GM12878 (cell line): ENCODE measurements around the gene ARL4C. TPM values are rescaled to one million over a fixed set of nuclear protein-coding genes. Genes with fewer than 3 reads are reported as not detected.

Experiments
- ATAC-seq: fragments of 200-7000 bp; cut with Tn5 transposase; 3 replicates; pipeline ENCODE4 v1.9.1; 2020; ENCODE audit warnings: mild to moderate bottlenecking, moderate library complexity
- BruUV-seq: library from RNA; stranded (reverse); fragments of 400-500 nt; replicated peaks from 2 replicates; lab custom pipeline; 2021; lab: Mats Ljungman, UMichigan
- CTCF ChIA-PET: fragments of 300-600 bp; sonication (Branson Sonifier 250); formaldehyde crosslinking; extraction: SDS; loops from one replicate; lab custom pipeline; 2021; ENCODE audit warnings: inconsistent platforms; lab: Yijun Ruan, JAX
- POLR2A ChIA-PET: fragments of 350-600 bp; formaldehyde crosslinking; extraction: SDS; loops from one replicate; lab custom pipeline; 2021; ENCODE audit warnings: inconsistent platforms; lab: Charles Lee
- RAD21 ChIA-PET: fragments of 300-600 bp; sonication (Branson Sonifier 250); formaldehyde crosslinking; loops from one replicate; lab custom pipeline; 2023; ENCODE audit warnings: antibody characterized with exemption; ENCODE audit not compliant: unreplicated experiment; lab: Charles Lee
- SMC1A ChIA-PET: fragments of 300-600 bp; sonication (Branson Sonifier 250); formaldehyde crosslinking; loops from one replicate; lab custom pipeline; 2023; ENCODE audit not compliant: unreplicated experiment, uncharacterized antibody; lab: Charles Lee
- DNase-seq: peaks from one replicate; pipeline ENCODE4 v3.0.0-alpha.2; 2011; ENCODE audit warnings: low read depth, low spot score
- FAIRE-seq: peaks from 3 replicates; lab custom pipeline; 2011; peaks lifted over from hg19 to GRCh38; lab: Jason Lieb, UNC
- H2AFZ ChIP-seq: 2 replicates; pipeline ENCODE4 v1.6.0; 2011; ENCODE audit warnings: low read depth, low read length, control low read depth; ENCODE audit not compliant: control insufficient read depth
- H3K27ac ChIP-seq: 2 replicates; pipeline ENCODE4 v1.5.1; 2011; ENCODE audit warnings: control low read depth; ENCODE audit not compliant: control insufficient read depth, insufficient read depth
- H3K27me3 ChIP-seq, 2 experiments: replicated peaks in 1 of 2; 2 replicates each; pipeline versions ENCODE4 v1.6.0 to v1.6.1; 2011; ENCODE audit warnings: low read length in 1 of 2; ENCODE audit not compliant: control insufficient read depth in 2 of 2, insufficient read depth in 2 of 2
- H3K36me3 ChIP-seq, 2 experiments: 2 replicates each; pipeline ENCODE4 v1.5.1; 2011; ENCODE audit warnings: low read length in 1 of 2; ENCODE audit not compliant: control insufficient read depth in 2 of 2, insufficient read depth in 2 of 2
- H3K4me1 ChIP-seq: 2 replicates; pipeline ENCODE4 v1.6.1; 2011; ENCODE audit warnings: mild to moderate bottlenecking, low read length, moderate library complexity, mixed read lengths; ENCODE audit not compliant: control insufficient read depth, insufficient read depth
- H3K4me2 ChIP-seq: 2 replicates; pipeline ENCODE4 v1.6.0; 2011; ENCODE audit warnings: control low read depth; ENCODE audit not compliant: control insufficient read depth, insufficient read depth
- H3K4me3 ChIP-seq: fragments of 200-600 bp; sonication (generic); 2 replicates; pipeline ENCODE4 v1.5.1; 2016
- H3K79me2 ChIP-seq: 2 replicates; pipeline ENCODE4 v1.6.0; 2011; ENCODE audit warnings: low read length; ENCODE audit not compliant: control insufficient read depth, insufficient read depth
- H3K9ac ChIP-seq: 2 replicates; pipeline ENCODE4 v1.8.0; 2011; ENCODE audit warnings: low read length, control low read depth, mixed read lengths; ENCODE audit not compliant: control insufficient read depth, insufficient read depth
- H3K9me3 ChIP-seq: replicated peaks from 3 replicates; pipeline ENCODE4 v1.5.1; 2011; ENCODE audit warnings: mild to moderate bottlenecking, low read length; ENCODE audit not compliant: control insufficient read depth, insufficient read depth
- H4K20me1 ChIP-seq: 2 replicates; pipeline ENCODE4 v1.6.0; 2011; ENCODE audit not compliant: control insufficient read depth, insufficient read depth
- ATF7 ChIP-seq: fragments of 450-650 bp; IDR thresholded peaks from 2 replicates; pipeline ENCODE4 v1.6.1; 2016; ENCODE audit warnings: low read depth, mild to moderate bottlenecking
- BHLHE40 ChIP-seq, 2 experiments: fragments of 450-650 bp in 1 of 2; IDR thresholded peaks; 2 replicates each; pipeline ENCODE4 v1.6.1; 2011 to 2017; ENCODE audit warnings: low read depth in 2 of 2, borderline replicate concordance in 1 of 2, improper control_type of control experiment in 1 of 2, low read length in 1 of 2, mild to moderate bottlenecking in 1 of 2
- IKZF1 ChIP-seq: fragments of 450-650 bp; conservative IDR thresholded peaks from 2 replicates; pipeline ENCODE4 v1.6.1; 2017; ENCODE audit warnings: antibody characterized with exemption, mild to moderate bottlenecking
- MTA2 ChIP-seq: fragments of 450-650 bp; IDR thresholded peaks from 2 replicates; pipeline ENCODE4 v1.6.1; 2016; ENCODE audit warnings: low read depth, mild to moderate bottlenecking, moderate library complexity
- RCOR1 ChIP-seq: conservative IDR thresholded peaks from 2 replicates; pipeline ENCODE4 v1.6.1; 2012; ENCODE audit warnings: low read depth, low read length, improper control_type of control experiment
- SPI1 ChIP-seq: IDR thresholded peaks from 2 replicates; pipeline ENCODE4 v1.6.1; 2011; ENCODE audit warnings: low read depth, mild to moderate bottlenecking, low read length, moderate library complexity, borderline replicate concordance; ENCODE audit not compliant: insufficient read depth
- WGBS: methylation state at CpG from one replicate; pipeline ENCODE4 v1.1.6; 2016; ENCODE audit warnings: low lambda C conversion rate; ENCODE audit not compliant: insufficient replicate concordance, insufficient coverage; ENCODE audit errors: missing lambda C conversion rate; 5-methylcytosine and 5-hydroxymethylcytosine counted together
- in situ Hi-C: fragments of 300-500 bp; cut with MboI; formaldehyde crosslinking; loops from 9 replicates; pipeline ENCODE4 v1.14.3; 2018; ENCODE audit warnings: mixed read lengths
- intact Hi-C: fragments of 100-400 bp; cut with micrococcal nuclease; formaldehyde crosslinking; loops from one replicate; pipeline ENCODE4 v1.14.2; 2022; ENCODE audit not compliant: unreplicated experiment
- polyA plus RNA-seq, 11 experiments: library from polyadenylated mRNA; depleted of rRNA in 4 of 11; unstranded in 6 of 11; stranded (reverse) in 5 of 11; fragments of >200 nt; fragmentation: Nextera tagmentation in 4 of 11; fragmentation: Illumina TruSeq in 1 of 11; extraction: Ambion mirVana in 4 of 11; extraction: Trizol in 1 of 11; gene quantifications; 1 replicate in 1 of 11; 2 replicates in 10 of 11; pipeline versions ENCODE4 v1.2.1 to v1.2.3, GENCODE V29; 2011 to 2016; ENCODE audit warnings: inconsistent platforms in 2 of 11, missing spikeins in 2 of 11, low read depth in 1 of 11
- total RNA-seq, 4 experiments: library from RNA; depleted of rRNA in 3 of 4; stranded (reverse); fragments of >200 nt in 3 of 4; fragmentation: Illumina TruSeq in 1 of 4; extraction: Trizol in 1 of 4; gene quantifications; 2 replicates each; pipeline versions ENCODE4 v1.2.1 to v1.2.3, GENCODE V29; 2013 to 2021
- TF ChIP-seq, protein P1 (sequence below): fragments of 450-650 bp; IDR thresholded peaks from 2 replicates; pipeline ENCODE4 v1.6.1; 2017; ENCODE audit warnings: mild to moderate bottlenecking, moderate library complexity

ARL4C gene
- total and polyA plus RNA-seq, 10 of the 15 experiments (the other 5 are each of a cell fraction or from before 2014, with no cell fraction given): 0.03 to 0.72 (median 0.06) TPM; not detected in 4

DNA sequence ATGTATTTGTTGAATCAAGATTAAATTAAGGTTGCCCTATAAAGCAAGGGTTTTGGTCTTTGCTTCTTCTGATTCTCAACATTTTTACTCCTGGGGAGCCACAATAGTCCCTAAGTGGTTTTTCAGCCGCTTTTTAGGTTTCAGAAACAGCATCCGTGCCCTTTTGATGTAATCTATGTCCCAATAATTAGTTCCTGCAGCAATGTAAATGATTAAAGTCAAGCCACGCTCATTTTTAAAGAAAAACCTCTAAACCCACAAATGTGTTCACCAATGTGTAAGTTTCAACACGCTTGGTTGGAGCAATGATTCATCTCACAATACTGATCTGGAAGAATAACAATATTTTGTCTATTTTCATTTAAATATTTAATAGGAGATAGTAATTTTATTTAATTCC lies 5.6 kb downstream of the ARL4C start:
- no peaks in the 10 kb centered on the region for H3K36me3 ChIP-seq
- H3K9me3 ChIP-seq: no peaks in the 10 kb centered on the region
- H4K20me1 ChIP-seq: no peaks in the 10 kb centered on the region
- CTCF ChIA-PET: no interaction called here
- TF ChIP-seq RCOR1 (no peak), MTA2 (peak; percentile 39; the same call in 1 of the 2 replicates), BHLHE40 (IDR thresholded peaks at IDR 0.05; ENCODE audit: borderline replicate concordance in 1 of 2, low read depth in 2 of 2, low read length in 1 of 2) (no peak), IKZF1 (peak; percentile 24; the same call in 1 of the 2 replicates)
- no peak for DNase-seq
- peaks cover 2 to 10% of the 10 kb centered on the region in 2 experiments for H3K27me3 ChIP-seq
- intact Hi-C loops: loop anchor here (1.0 to 5.0 kb wide), 2 partner anchors 79 to 199 kb away; no protein-coding TSS in a partner anchor
- peak; percentile 3; the same call in 1 of the 3 replicates for ATAC-seq
- BruUV-seq: no TSS peak
- peaks cover 18% of the 10 kb centered on the region for H3K4me1 ChIP-seq
- no peak overlapping the region for H3K4me2 ChIP-seq
- H3K79me2 ChIP-seq: no peaks in the 10 kb centered on the region; the same call in none of the 2 replicates
- RAD21 ChIA-PET: no interaction called here
- H3K27ac ChIP-seq: no peak overlapping the region
- no peak for FAIRE-seq
- POLR2A ChIA-PET: no interaction called here
- in situ Hi-C loops: no loop called here
- H3K4me3 ChIP-seq: no peak overlapping the region
- SMC1A ChIA-PET: no interaction called here
- H2AFZ ChIP-seq: no peak overlapping the region
- 5% methylated on average over 4 of the region's 4 CpGs for WGBS
- no peak overlapping the region for H3K9ac ChIP-seq

GRCh38 chr2:234490271-234491091 lies 6.4 kb downstream of the ARL4C start:
- Histone ChIP-seq H3K4me3 (peak overlapping the region; percentile 11; the same call in 1 of the 2 replicates), H2AFZ (no peak overlapping the region), H3K9me3 (no peaks in the 10 kb centered on the region), H3K9ac (no peak overlapping the region), H4K20me1 (no peaks in the 10 kb centered on the region), H3K36me3 (no peaks in the 10 kb centered on the region), H3K27ac (0 out of 2 replicates have a peak overlapping the region, but pooled peaks have one; percentile 12), H3K4me1 (peaks cover 15% of the 10 kb centered on the region), H3K79me2 (no peaks in the 10 kb centered on the region; the same call in none of the 2 replicates), H3K4me2 (peak overlapping the region; percentile 50), H3K27me3 (peaks cover 0 to 4% of the 10 kb centered on the region in 2 experiments; a peak in 2 of 4 replicates)
- in situ Hi-C loops (no loop called here), intact Hi-C loops (loop anchor here (1.0 to 5.0 kb wide), 2 partner anchors 78 to 198 kb away; no protein-coding TSS in a partner anchor)
- no TSS peak for BruUV-seq
- FAIRE-seq (no peak), DNase-seq (peak; percentile 30), ATAC-seq (peak; percentile 35)
- CTCF ChIA-PET: no interaction called here
- SMC1A ChIA-PET: interaction anchor here (0.8 kb wide), 1 partner anchor 48 kb away, joined by 3 read pairs; no protein-coding TSS in a partner anchor
- RAD21 ChIA-PET: no interaction called here
- 55% methylated on average over 15 of the region's 15 CpGs for WGBS
- TF ChIP-seq, protein P1, sequence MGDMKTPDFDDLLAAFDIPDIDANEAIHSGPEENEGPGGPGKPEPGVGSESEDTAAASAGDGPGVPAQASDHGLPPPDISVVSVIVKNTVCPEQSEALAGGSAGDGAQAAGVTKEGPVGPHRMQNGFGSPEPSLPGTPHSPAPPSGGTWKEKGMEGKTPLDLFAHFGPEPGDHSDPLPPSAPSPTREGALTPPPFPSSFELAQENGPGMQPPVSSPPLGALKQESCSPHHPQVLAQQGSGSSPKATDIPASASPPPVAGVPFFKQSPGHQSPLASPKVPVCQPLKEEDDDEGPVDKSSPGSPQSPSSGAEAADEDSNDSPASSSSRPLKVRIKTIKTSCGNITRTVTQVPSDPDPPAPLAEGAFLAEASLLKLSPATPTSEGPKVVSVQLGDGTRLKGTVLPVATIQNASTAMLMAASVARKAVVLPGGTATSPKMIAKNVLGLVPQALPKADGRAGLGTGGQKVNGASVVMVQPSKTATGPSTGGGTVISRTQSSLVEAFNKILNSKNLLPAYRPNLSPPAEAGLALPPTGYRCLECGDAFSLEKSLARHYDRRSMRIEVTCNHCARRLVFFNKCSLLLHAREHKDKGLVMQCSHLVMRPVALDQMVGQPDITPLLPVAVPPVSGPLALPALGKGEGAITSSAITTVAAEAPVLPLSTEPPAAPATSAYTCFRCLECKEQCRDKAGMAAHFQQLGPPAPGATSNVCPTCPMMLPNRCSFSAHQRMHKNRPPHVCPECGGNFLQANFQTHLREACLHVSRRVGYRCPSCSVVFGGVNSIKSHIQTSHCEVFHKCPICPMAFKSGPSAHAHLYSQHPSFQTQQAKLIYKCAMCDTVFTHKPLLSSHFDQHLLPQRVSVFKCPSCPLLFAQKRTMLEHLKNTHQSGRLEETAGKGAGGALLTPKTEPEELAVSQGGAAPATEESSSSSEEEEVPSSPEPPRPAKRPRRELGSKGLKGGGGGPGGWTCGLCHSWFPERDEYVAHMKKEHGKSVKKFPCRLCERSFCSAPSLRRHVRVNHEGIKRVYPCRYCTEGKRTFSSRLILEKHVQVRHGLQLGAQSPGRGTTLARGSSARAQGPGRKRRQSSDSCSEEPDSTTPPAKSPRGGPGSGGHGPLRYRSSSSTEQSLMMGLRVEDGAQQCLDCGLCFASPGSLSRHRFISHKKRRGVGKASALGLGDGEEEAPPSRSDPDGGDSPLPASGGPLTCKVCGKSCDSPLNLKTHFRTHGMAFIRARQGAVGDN: 0 out of 2 replicates have a peak, but pooled peaks have one; percentile 10
- TF ChIP-seq ATF7 (no peak), SPI1 (peak; percentile 29; the same call in 1 of the 2 replicates)
- POLR2A ChIA-PET: no interaction called here
